VCaP (cell line): ENCODE measurements around the gene GLCE.

Source experiments
- H3K27ac ChIP-seq: fragments of 450-650 bp; 2 replicates; pipeline ENCODE4 v1.5.1; 2017
- TF ChIP-seq, protein P1 (sequence below): fragments of 450-650 bp; conservative IDR thresholded peaks from 2 replicates; pipeline ENCODE4 v1.5.1; 2017; ENCODE audit warnings: mild to moderate bottlenecking, moderate library complexity

GLCE gene

GRCh38 chr15:69225355-69226022, 65.1 kb downstream of the GLCE start:
- TF ChIP-seq, protein P1, sequence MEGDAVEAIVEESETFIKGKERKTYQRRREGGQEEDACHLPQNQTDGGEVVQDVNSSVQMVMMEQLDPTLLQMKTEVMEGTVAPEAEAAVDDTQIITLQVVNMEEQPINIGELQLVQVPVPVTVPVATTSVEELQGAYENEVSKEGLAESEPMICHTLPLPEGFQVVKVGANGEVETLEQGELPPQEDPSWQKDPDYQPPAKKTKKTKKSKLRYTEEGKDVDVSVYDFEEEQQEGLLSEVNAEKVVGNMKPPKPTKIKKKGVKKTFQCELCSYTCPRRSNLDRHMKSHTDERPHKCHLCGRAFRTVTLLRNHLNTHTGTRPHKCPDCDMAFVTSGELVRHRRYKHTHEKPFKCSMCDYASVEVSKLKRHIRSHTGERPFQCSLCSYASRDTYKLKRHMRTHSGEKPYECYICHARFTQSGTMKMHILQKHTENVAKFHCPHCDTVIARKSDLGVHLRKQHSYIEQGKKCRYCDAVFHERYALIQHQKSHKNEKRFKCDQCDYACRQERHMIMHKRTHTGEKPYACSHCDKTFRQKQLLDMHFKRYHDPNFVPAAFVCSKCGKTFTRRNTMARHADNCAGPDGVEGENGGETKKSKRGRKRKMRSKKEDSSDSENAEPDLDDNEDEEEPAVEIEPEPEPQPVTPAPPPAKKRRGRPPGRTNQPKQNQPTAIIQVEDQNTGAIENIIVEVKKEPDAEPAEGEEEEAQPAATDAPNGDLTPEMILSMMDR, result peak; percentile 51
- H3K27ac ChIP-seq, result no peak overlapping the region

DNA sequence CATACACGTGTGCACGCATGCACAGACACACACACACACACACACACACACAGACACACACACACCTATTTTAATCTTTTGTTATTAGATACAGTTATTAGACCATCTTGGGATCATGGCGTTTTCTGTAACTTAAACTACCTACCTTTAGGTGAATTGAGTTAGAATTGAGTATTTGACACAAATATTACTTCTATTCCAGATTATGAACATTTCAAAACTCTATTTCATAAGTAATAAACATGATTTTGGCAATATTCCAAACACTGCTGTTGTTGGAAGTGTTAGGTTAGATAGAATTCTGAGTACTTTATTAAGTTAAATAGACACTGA, 65.6 kb downstream of the GLCE start:
- no peak overlapping the region for H3K27ac ChIP-seq
- TF ChIP-seq, protein P1, result peak; percentile 19; the same call in 1 of the 2 replicates

- TF ChIP-seq, protein P1, result no peak
- H3K27ac ChIP-seq, result no peak overlapping the region
Observed at GRCh38 chr15:69232144-69232543, 71.7 kb downstream of the GLCE start.

DNA sequence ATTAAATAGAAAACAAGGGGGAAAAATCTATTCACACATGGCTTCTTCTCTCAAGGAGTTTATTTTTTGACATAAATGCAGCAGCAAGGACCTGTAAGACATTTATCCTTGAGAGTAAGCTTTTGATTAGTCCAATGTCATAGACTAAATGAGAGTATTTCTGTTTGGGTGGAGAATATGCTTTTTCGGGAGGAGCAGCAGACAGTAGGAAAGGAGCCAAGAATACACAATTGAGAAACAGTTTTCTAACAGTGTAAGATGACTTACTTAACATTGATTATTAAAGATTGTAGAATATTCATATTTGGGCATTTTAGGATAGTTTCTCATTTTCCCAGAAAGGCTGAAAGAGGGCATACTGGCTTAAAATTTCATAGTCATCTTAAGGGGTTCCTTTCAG, 72.3 kb downstream of the GLCE start:
- TF ChIP-seq, protein P1, result no peak
- no peak overlapping the region for H3K27ac ChIP-seq

DNA sequence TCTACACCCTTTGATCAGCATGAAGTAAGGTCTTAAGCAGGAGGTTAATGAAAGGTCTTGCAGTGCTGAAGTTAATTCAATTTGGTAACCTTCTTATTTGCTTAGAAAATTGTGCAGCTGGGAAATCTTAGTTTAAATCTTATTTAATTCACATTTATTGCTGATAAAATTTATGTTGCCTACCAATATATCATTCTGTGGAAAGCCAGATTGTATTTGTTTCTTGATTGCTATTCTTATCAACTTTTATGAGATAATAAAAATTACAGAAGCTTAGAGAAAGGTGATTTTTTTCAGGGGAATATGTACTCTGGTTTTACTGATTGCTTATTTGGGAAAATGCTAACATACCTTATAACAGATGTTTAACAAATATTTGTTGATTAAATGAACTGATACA, 74.2 kb downstream of the GLCE start:
- TF ChIP-seq, protein P1, result no peak

GRCh38 chr15:69236505-69236904, 76.1 kb downstream of the GLCE start:
- TF ChIP-seq, protein P1, result no peak
- no peak overlapping the region for H3K27ac ChIP-seq

More for the DNA sequence above, 74.2 kb downstream of the GLCE start:
- H3K27ac ChIP-seq, result no peak overlapping the region

GRCh38 chr15:69237718-69238117, 77.3 kb downstream of the GLCE start:
- TF ChIP-seq, protein P1, result no peak
- H3K27ac ChIP-seq, result no peak overlapping the region
